A673 (cell line): Measurements from ENCODE around the gene TMBIM4. TPM values are rescaled to one million over a fixed set of nuclear protein-coding genes. Genes with fewer than 3 reads are reported as not detected.
A peak's percentile ranks its signal among the peaks of the same experiment; 100 is the strongest.

ENCODE experiments used
- BruUV-seq: library from RNA; stranded (reverse); fragments of 400-500 nt; replicated peaks from 2 replicates; lab custom pipeline; 2021; lab: Mats Ljungman, UMichigan
- CTCF ChIA-PET: fragments of 300-600 bp; sonication (Branson Sonifier 250); formaldehyde crosslinking; loops from one replicate; lab custom pipeline; 2022; ENCODE audit warnings: antibody characterized with exemption; lab: Charles Lee
- POLR2A ChIA-PET: fragments of 300-600 bp; sonication (Branson Sonifier 250); formaldehyde crosslinking; loops from one replicate; lab custom pipeline; 2022; ENCODE audit warnings: antibody characterized with exemption; ENCODE audit not compliant: low non-redundant PET; lab: Charles Lee
- DNase-seq: peaks from one replicate; pipeline ENCODE4 v3.0.0-alpha.2; 2015; ENCODE audit warnings: low spot score
- H3K27ac ChIP-seq: fragments of 200-600 bp; sonication (generic); 2 replicates; pipeline ENCODE4 v1.5.1; 2016; ENCODE audit warnings: mixed run types, low read depth, mild to moderate bottlenecking, mixed read lengths, antibody characterized with exemption, low read length; ENCODE audit not compliant: poor library complexity, severe bottlenecking
- H3K27me3 ChIP-seq: fragments of 200-600 bp; sonication (generic); replicated peaks from 2 replicates; pipeline ENCODE4 v1.6.1; 2017; ENCODE audit warnings: mixed run types, low read depth, mild to moderate bottlenecking, mixed read lengths, antibody characterized with exemption, low read length; ENCODE audit not compliant: insufficient read depth, poor library complexity
- H3K36me3 ChIP-seq: fragments of 200-600 bp; sonication (generic); 2 replicates; pipeline ENCODE4 v1.6.1; 2016; ENCODE audit warnings: mixed run types, mild to moderate bottlenecking, mixed read lengths, antibody characterized with exemption, low read length; ENCODE audit not compliant: insufficient read depth, poor library complexity, severe bottlenecking
- H3K4me1 ChIP-seq: fragments of 200-600 bp; sonication (generic); 2 replicates; pipeline ENCODE4 v1.6.1; 2017; ENCODE audit warnings: mixed run types, mild to moderate bottlenecking, mixed read lengths, antibody characterized with exemption, low read length; ENCODE audit not compliant: insufficient read depth, poor library complexity, severe bottlenecking
- H3K4me3 ChIP-seq: fragments of 200-600 bp; sonication (generic); 2 replicates; pipeline ENCODE4 v1.5.1; 2016; ENCODE audit warnings: low read depth, mixed run types, mild to moderate bottlenecking, mixed read lengths, low read length; ENCODE audit not compliant: poor library complexity, severe bottlenecking
- H3K9me3 ChIP-seq: fragments of 200-600 bp; sonication (generic); 2 replicates; pipeline ENCODE4 v1.6.1; 2016; ENCODE audit warnings: mixed run types, low read depth, mild to moderate bottlenecking, mixed read lengths, antibody characterized with exemption, low read length; ENCODE audit not compliant: poor library complexity, severe bottlenecking
- EZH2 ChIP-seq: fragments of 200-600 bp; sonication (generic); IDR thresholded peaks from 2 replicates; pipeline ENCODE4 v1.6.1; 2017; ENCODE audit warnings: borderline replicate concordance, low read depth, mild to moderate bottlenecking, mixed read lengths, antibody characterized with exemption, low read length; ENCODE audit not compliant: poor library complexity, severe bottlenecking
- intact Hi-C: fragments of 100-400 bp; cut with micrococcal nuclease; formaldehyde crosslinking; loops from one replicate; pipeline ENCODE4 v1.10.0; 2022; ENCODE audit not compliant: unreplicated experiment
- total RNA-seq: library from RNA; stranded (reverse); gene quantifications from 2 replicates; pipeline ENCODE4 v1.2.3, GENCODE V29; 2021
- TF ChIP-seq, protein P1 (sequence below): fragments of 300-800, 200-600 bp; sonication (generic); conservative IDR thresholded peaks from 2 replicates; pipeline ENCODE4 v1.5.1; 2017; ENCODE audit warnings: low read depth, mild to moderate bottlenecking, antibody characterized with exemption, low read length, moderate library complexity, mixed read lengths

Gene TMBIM4
- total RNA-seq, 1 experiment from 2014 or later = 62.1 TPM

DNA sequence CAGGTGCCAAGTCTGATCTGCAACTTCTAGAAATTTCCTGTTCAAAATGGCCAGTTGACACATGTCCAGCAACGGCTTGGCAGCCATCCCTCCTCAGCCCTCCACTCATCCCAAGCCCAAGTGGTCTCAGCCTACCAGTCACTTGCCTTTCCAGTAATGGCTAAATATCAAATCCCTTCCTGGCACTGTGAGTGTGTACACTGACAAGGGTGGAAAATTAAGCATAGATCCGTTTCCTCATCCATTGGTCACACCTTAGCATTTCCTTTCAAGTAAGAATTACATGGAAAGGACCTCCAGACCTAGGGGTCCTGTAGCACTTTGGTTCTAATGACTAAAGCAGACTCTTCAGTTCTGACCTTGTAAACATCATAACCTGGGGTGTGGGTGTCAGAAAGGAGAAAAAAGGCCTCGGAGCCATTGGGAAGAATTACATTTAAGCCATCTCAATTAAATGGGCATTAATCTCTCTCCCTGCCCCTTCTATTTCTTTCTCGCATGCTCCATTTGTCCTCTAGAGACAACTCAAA lies 54.7 kb downstream of the TMBIM4 start:
- intact Hi-C loops = loop anchor here (1.0 kb wide), 1 partner anchor 49 kb away; no protein-coding TSS in a partner anchor
- DNase-seq = peak; percentile 91
- Histone ChIP-seq H3K27me3 (no peaks in the 10 kb centered on the region), H3K4me3 (no peak overlapping the region), H3K27ac (peak overlapping the region; percentile 79), H3K36me3 (no peaks in the 10 kb centered on the region), H3K4me1 (peaks cover 61% of the 10 kb centered on the region), H3K9me3 (no peaks in the 10 kb centered on the region)
- no peak for TF ChIP-seq EZH2
- TF ChIP-seq, protein P1, sequence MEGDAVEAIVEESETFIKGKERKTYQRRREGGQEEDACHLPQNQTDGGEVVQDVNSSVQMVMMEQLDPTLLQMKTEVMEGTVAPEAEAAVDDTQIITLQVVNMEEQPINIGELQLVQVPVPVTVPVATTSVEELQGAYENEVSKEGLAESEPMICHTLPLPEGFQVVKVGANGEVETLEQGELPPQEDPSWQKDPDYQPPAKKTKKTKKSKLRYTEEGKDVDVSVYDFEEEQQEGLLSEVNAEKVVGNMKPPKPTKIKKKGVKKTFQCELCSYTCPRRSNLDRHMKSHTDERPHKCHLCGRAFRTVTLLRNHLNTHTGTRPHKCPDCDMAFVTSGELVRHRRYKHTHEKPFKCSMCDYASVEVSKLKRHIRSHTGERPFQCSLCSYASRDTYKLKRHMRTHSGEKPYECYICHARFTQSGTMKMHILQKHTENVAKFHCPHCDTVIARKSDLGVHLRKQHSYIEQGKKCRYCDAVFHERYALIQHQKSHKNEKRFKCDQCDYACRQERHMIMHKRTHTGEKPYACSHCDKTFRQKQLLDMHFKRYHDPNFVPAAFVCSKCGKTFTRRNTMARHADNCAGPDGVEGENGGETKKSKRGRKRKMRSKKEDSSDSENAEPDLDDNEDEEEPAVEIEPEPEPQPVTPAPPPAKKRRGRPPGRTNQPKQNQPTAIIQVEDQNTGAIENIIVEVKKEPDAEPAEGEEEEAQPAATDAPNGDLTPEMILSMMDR = no peak
- no TSS peak for BruUV-seq
- CTCF ChIA-PET = no interaction called here
- POLR2A ChIA-PET = no interaction called here

DNA sequence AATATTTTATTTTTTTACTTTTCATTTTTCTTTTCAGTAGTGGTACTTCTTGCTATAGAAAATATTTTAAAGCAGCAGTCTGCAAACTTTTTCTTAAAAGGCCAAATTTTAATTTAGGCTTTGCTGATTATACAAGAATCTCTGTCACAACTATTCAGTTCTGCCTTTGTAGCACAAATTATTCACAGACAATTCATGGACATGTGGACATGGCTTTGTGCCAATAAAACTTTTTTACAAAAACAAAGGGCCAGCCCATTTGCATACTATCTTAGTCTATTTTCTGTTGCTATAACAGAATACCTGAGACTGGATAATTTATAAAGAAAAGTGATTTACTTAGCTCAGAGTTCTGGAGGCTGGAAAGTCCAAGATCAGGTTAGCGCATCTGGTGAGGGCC lies 56.3 kb downstream of the TMBIM4 start:
- no peak overlapping the region for H3K4me3 ChIP-seq
- no peaks in the 10 kb centered on the region for H3K9me3 ChIP-seq
- ChIA-PET POLR2A (no interaction called here), CTCF (interaction anchor here (1.0 kb wide), 1 partner anchor 511 kb away, joined by 3 read pairs; no protein-coding TSS in a partner anchor)
- no peak for TF ChIP-seq EZH2
- TF ChIP-seq, protein P1 = no peak
- peaks cover 65% of the 10 kb centered on the region for H3K4me1 ChIP-seq
- H3K36me3 ChIP-seq = no peaks in the 10 kb centered on the region
- BruUV-seq = no TSS peak
- no peak for DNase-seq
- no peak overlapping the region for H3K27ac ChIP-seq
- intact Hi-C loops = no loop called here
- H3K27me3 ChIP-seq = no peaks in the 10 kb centered on the region

DNA sequence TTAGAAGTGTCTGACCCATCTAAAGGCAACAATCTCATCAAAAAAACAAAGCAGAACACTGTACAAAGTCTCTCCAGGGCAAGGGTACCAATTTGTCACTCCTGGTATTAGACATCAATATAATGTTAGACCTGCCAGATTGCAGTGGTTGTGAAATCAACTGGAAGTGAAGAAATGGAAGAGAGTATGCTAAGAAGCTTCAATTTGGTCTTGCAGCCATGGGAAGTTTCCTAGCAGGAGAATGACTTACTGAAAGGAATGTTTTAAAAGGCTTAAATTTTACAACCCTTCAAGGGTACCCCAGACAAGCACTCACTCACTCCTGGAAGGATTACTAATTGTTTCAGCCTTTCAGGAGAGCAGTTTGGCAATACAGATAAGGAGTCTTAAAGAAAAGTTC lies 58.2 kb downstream of the TMBIM4 start:
- H3K9me3 ChIP-seq = no peaks in the 10 kb centered on the region
- no peaks in the 10 kb centered on the region for H3K36me3 ChIP-seq
- CTCF ChIA-PET = no interaction called here
- H3K27ac ChIP-seq = no peak overlapping the region
- TF ChIP-seq EZH2 = no peak
- TF ChIP-seq, protein P1 = no peak
- intact Hi-C loops = no loop called here
- peaks cover 83% of the 10 kb centered on the region for H3K4me1 ChIP-seq
- POLR2A ChIA-PET = no interaction called here
- no peak overlapping the region for H3K4me3 ChIP-seq
- no TSS peak for BruUV-seq
- H3K27me3 ChIP-seq = no peaks in the 10 kb centered on the region
- DNase-seq = peak; percentile 76
